SU-DHL-6 (cell line): Measurements from ENCODE around the gene UNC119.

ENCODE experiments used
- H2AFZ ChIP-seq: fragments of 200-600 bp; sonication (generic); 2 replicates; pipeline ENCODE4 v1.6.1; 2014; ENCODE audit warnings: low read depth, mild to moderate bottlenecking, moderate library complexity, mixed read lengths, antibody characterized with exemption, low read length; ENCODE audit not compliant: severe bottlenecking
- H3F3A ChIP-seq: fragments of 200-600 bp; shearing (Covaris generic); 2 replicates; pipeline ENCODE4 v1.6.0; 2016; ENCODE audit warnings: antibody characterized with exemption, mild to moderate bottlenecking; ENCODE audit not compliant: insufficient read depth
- H3K27ac ChIP-seq: fragments of 200-600 bp; sonication (generic); 2 replicates; pipeline ENCODE4 v1.5.1; 2016; ENCODE audit warnings: low read depth, mild to moderate bottlenecking, low read length, moderate library complexity, mixed read lengths
- H3K27me3 ChIP-seq: fragments of 200-600 bp; sonication (generic), shearing (Covaris generic); 2 replicates; pipeline ENCODE4 v1.6.0; 2014; ENCODE audit warnings: mild to moderate bottlenecking, low read length
- H3K36me3 ChIP-seq: fragments of 200-600 bp; sonication (generic); 2 replicates; pipeline ENCODE4 v1.6.1; 2014; ENCODE audit warnings: mild to moderate bottlenecking, low read length, mixed read lengths
- H3K4me2 ChIP-seq: fragments of 300-600, 200-600 bp; shearing (Covaris generic), sonication (generic); 2 replicates; pipeline ENCODE4 v1.6.0; 2014; ENCODE audit warnings: low read length, low read depth, mild to moderate bottlenecking; ENCODE audit not compliant: poor library complexity, severe bottlenecking
- H3K4me3 ChIP-seq: fragments of 200-600 bp; sonication (generic); 2 replicates; pipeline ENCODE4 v1.5.1; 2014; ENCODE audit warnings: antibody characterized with exemption, low read length, mild to moderate bottlenecking, mixed read lengths; ENCODE audit not compliant: insufficient read depth, poor library complexity, severe bottlenecking
- H3K79me2 ChIP-seq: fragments of 200-600 bp; sonication (generic); 2 replicates; pipeline ENCODE4 v1.6.1; 2014; ENCODE audit warnings: mild to moderate bottlenecking, low read length, moderate library complexity; ENCODE audit not compliant: insufficient read depth
- H3K9ac ChIP-seq: fragments of 200-600 bp; sonication (generic); 2 replicates; pipeline ENCODE4 v1.7.0; 2014; ENCODE audit warnings: mild to moderate bottlenecking, low read length
- H3K9me2 ChIP-seq: fragments of 200-600 bp; sonication (generic); replicated peaks from 2 replicates; pipeline ENCODE4 v1.6.1; 2014; ENCODE audit warnings: low read length; ENCODE audit not compliant: insufficient read depth
- H3K9me3 ChIP-seq: fragments of 200-600 bp; sonication (generic); 2 replicates; pipeline ENCODE4 v1.6.1; 2014; ENCODE audit warnings: low read length, mixed read lengths; ENCODE audit not compliant: insufficient read depth
- H4K20me1 ChIP-seq: fragments of 200-600 bp; sonication (generic); 2 replicates; pipeline ENCODE4 v1.6.1; 2014; ENCODE audit warnings: low read depth, mild to moderate bottlenecking, antibody characterized with exemption, low read length, moderate library complexity, mixed read lengths
- CTCF ChIP-seq: fragments of 200-600 bp; sonication (generic); IDR thresholded peaks from one replicate; pipeline ENCODE4 v1.5.1; 2017; ENCODE audit warnings: antibody characterized with exemption, mild to moderate bottlenecking, low read length, moderate library complexity; ENCODE audit not compliant: insufficient read depth, poor library complexity, severe bottlenecking
- EZH2phosphoT487 ChIP-seq: fragments of 200-600 bp; sonication (generic), shearing (Covaris generic); conservative IDR thresholded peaks from 2 replicates; pipeline ENCODE4 v1.6.1; 2018; ENCODE audit warnings: mild to moderate bottlenecking, antibody characterized with exemption, low read length, moderate library complexity, mixed read lengths

UNC119 gene

GRCh38 chr17:28585851-28586250 lies 33.4 kb upstream of the UNC119 start:
- Histone ChIP-seq H3K27ac (no peak overlapping the region), H3K9me3 (no peaks in the 10 kb centered on the region), H3K79me2 (peaks cover 13% of the 10 kb centered on the region; the same call in 1 of the 2 replicates), H3K9ac (no peak overlapping the region), H4K20me1 (no peaks in the 10 kb centered on the region), H3K36me3 (peaks cover 50% of the 10 kb centered on the region), H3K9me2 (no peaks in the 10 kb centered on the region), H3K4me2 (no peak overlapping the region), H3K4me3 (no peak overlapping the region), H2AFZ (no peak overlapping the region), H3K27me3 (no peaks in the 10 kb centered on the region), H3F3A (0 out of 2 replicates have a peak, but pooled peaks cover 3% of the 10 kb centered on the region)
- TF ChIP-seq CTCF = no peak
- no peak for TF ChIP-seq EZH2phosphoT487

- H3K9ac ChIP-seq = no peak overlapping the region
- no peak overlapping the region for H2AFZ ChIP-seq
- no peaks in the 10 kb centered on the region for H3K27me3 ChIP-seq
- no peaks in the 10 kb centered on the region for H3K9me2 ChIP-seq
- H3K27ac ChIP-seq = no peak overlapping the region
- TF ChIP-seq EZH2phosphoT487 = no peak
- TF ChIP-seq CTCF = no peak
- H3F3A ChIP-seq = peaks cover 9% of the 10 kb centered on the region
- no peak overlapping the region for H3K4me3 ChIP-seq
- H4K20me1 ChIP-seq = no peaks in the 10 kb centered on the region
- peaks cover 43% of the 10 kb centered on the region for H3K36me3 ChIP-seq
- no peak overlapping the region for H3K4me2 ChIP-seq
- 0 out of 2 replicates have a peak, but pooled peaks cover 6% of the 10 kb centered on the region for H3K79me2 ChIP-seq
- no peaks in the 10 kb centered on the region for H3K9me3 ChIP-seq
These were observed 32.0 kb upstream of the UNC119 start for GRCh38 chr17:28584434-28584833.

GRCh38 chr17:28582513-28582912 lies 30.1 kb upstream of the UNC119 start:
- H3K9ac ChIP-seq = no peak overlapping the region
- H3K9me3 ChIP-seq = no peaks in the 10 kb centered on the region
- H3K27me3 ChIP-seq = no peaks in the 10 kb centered on the region
- no peak for TF ChIP-seq EZH2phosphoT487
- no peak for TF ChIP-seq CTCF
- H3K79me2 ChIP-seq = 0 out of 2 replicates have a peak, but pooled peaks cover under 1% of the 10 kb centered on the region
- peaks cover 15% of the 10 kb centered on the region for H3F3A ChIP-seq
- H3K27ac ChIP-seq = no peak overlapping the region
- H3K4me3 ChIP-seq = no peak overlapping the region
- H4K20me1 ChIP-seq = no peaks in the 10 kb centered on the region
- no peaks in the 10 kb centered on the region for H3K9me2 ChIP-seq
- no peak overlapping the region for H2AFZ ChIP-seq
- no peak overlapping the region for H3K4me2 ChIP-seq
- peaks cover 30% of the 10 kb centered on the region for H3K36me3 ChIP-seq
